GM20431 (cell line): ENCODE measurements around the gene YIPF3.
"Not testable (repeated sequence)": the region's sequence is repeated elsewhere in the genome, so short reads cannot be mapped to it uniquely, and the experiment has no call there.

Source experiments
- in situ Hi-C: fragments of 300-500 bp; cut with MseI, MboI; formaldehyde crosslinking; loops from one replicate; pipeline ENCODE4 v1.15.0; 2020; ENCODE audit warnings: low sequenced_read_pairs; ENCODE audit not compliant: unreplicated experiment

YIPF3 gene

DNA sequence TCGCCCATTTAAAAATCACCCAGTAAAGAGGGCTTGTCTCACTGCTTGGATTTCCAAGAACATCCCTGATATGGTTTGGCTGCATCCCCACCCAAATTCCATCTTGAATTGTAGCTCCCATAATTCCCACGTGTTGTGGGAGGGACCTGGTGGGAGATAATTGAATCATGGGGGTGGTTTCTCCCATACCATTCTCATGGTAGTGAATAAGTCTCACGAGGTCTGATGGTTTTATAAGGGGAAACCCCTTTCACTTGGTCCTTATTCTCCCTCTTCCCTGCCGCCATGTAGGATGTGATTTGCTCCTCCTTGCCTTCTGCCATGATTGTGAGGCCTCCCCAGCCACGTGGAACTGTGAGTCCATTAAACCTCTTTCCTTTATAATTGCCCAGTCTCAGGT is 49.5 kb downstream of the YIPF3 start:
- in situ Hi-C loops, result not testable (repeated sequence)

DNA sequence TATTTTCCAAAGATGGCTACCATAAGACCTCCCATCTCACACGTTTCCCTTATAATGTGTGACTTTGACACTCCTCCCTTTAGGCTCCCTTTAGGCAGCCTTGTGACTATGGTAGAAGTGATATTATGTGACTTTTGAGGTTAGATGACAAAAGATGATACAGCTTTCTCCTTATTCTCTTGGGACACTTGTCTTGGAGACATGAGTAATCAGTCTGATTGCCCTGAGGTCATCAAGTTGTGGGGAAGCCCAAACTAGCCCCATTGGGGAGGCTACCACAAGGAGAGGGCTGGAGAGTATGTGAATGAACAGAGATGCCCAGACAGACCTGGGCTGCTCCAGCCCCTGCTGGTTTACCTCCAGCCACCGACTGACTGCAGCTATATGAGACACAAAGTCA is 50.8 kb downstream of the YIPF3 start:
- in situ Hi-C loops, result no loop called here

DNA sequence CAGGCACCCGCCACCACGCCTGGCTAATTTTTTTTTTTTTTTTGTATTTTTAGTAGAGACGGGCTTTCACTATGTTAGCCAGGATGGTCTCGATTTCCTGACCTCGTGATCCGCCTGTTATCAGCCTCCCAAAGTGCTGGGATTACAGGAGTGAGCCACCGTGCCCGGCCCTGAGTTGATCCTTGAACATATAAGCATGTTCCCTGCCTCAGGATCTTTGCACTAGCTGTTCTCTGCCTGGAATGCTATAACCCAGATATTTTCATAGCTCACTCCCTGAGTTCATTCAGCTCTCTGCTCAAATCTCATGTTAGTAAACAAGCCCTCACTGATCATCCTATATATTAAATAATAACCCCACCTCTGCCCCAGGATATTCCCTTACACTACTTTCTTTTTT is 52.4 kb downstream of the YIPF3 start:
- in situ Hi-C loops, result no loop called here

DNA sequence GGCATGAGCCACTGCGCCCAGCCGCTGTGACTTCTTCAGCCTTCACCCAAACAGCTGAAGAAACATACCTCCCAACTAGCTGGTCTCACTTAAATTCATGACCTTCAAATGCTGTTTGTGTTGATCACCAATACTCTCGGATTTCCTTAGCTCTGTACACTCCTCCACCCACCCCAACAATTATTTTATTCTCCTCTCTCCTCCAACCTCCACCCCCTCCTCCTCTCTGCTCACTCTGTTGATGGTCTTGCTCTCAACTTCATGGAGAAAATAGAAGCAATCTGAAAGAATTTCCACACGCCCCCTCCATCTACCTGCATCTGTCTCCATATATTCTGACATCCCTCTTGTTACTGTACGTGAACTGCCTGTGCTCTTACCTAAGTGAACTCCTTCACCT is 54.8 kb downstream of the YIPF3 start:
- in situ Hi-C loops, result no loop called here
